Osteocyte (in vitro differentiated cells): ENCODE data around the gene TNFAIP8L3. TPM values are rescaled to one million over a fixed set of nuclear protein-coding genes. Genes with fewer than 3 reads are reported as not detected.

ENCODE experiments used
- DNase-seq: peaks from one replicate; pipeline ENCODE4 v3.0.0; 2021; ENCODE audit warnings: mixed read lengths; ENCODE audit not compliant: unreplicated experiment; ENCODE audit errors: extremely low spot score
- H3K27ac Mint-ChIP-seq: one replicate; pipeline ENCODE4 v1.8.0; 2021; ENCODE audit warnings: mild to moderate bottlenecking, mixed read lengths; ENCODE audit not compliant: unreplicated experiment
- H3K27me3 Mint-ChIP-seq: one replicate; pipeline ENCODE4 v1.8.0; 2021; ENCODE audit warnings: mixed read lengths; ENCODE audit not compliant: unreplicated experiment
- H3K36me3 Mint-ChIP-seq: one replicate; pipeline ENCODE4 v1.8.0; 2021; ENCODE audit warnings: mixed read lengths; ENCODE audit not compliant: unreplicated experiment
- H3K4me1 Mint-ChIP-seq: one replicate; pipeline ENCODE4 v1.8.0; 2021; ENCODE audit warnings: mixed read lengths; ENCODE audit not compliant: unreplicated experiment
- H3K4me3 Mint-ChIP-seq: one replicate; pipeline ENCODE4 v1.8.0; 2021; ENCODE audit warnings: mild to moderate bottlenecking, moderate library complexity, mixed read lengths; ENCODE audit not compliant: unreplicated experiment
- H3K9me3 Mint-ChIP-seq: one replicate; pipeline ENCODE4 v1.8.0; 2021; ENCODE audit warnings: mixed read lengths; ENCODE audit not compliant: unreplicated experiment
- total RNA-seq: library from RNA; stranded (reverse); gene quantifications from 2 replicates; pipeline ENCODE4 v1.2.1, GENCODE V29; 2021
- TF ChIP-seq, protein P1 (sequence below): fragments of 200-600 bp; sonication (generic); IDR thresholded peaks from 2 replicates; pipeline ENCODE4 v1.5.0; 2021; ENCODE audit warnings: antibody characterized with exemption, mild to moderate bottlenecking, moderate library complexity

Gene TNFAIP8L3
- total RNA-seq, 1 donor from 2014 or later = 0.35 TPM

DNA sequence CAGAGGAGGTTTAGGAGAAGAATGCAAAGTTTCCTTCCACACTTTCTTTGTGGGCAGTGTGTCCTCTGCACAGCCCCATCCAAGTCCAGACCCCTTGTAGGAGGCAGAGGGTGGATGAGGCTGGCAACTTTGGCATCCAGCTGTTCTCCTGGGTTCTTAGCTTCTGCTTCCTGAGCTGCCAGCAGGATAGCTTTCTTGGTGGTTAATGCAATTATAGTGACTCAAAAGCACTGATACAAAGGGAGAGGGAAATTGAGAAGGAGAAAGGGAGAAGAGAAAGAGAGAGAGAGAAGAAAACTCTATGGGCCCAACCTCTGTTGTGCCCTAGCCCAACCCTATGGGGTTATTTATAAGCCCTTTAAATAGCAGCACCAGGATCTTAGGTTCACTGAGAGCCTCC, 4.5 kb upstream of the TNFAIP8L3 start:
- peaks cover 2% of the 10 kb centered on the region for H3K4me1 Mint-ChIP-seq
- H3K36me3 Mint-ChIP-seq = no peaks in the 10 kb centered on the region
- no peaks in the 10 kb centered on the region for H3K9me3 Mint-ChIP-seq
- no peak overlapping the region for H3K27ac Mint-ChIP-seq
- no peak overlapping the region for H3K4me3 Mint-ChIP-seq
- TF ChIP-seq, protein P1, sequence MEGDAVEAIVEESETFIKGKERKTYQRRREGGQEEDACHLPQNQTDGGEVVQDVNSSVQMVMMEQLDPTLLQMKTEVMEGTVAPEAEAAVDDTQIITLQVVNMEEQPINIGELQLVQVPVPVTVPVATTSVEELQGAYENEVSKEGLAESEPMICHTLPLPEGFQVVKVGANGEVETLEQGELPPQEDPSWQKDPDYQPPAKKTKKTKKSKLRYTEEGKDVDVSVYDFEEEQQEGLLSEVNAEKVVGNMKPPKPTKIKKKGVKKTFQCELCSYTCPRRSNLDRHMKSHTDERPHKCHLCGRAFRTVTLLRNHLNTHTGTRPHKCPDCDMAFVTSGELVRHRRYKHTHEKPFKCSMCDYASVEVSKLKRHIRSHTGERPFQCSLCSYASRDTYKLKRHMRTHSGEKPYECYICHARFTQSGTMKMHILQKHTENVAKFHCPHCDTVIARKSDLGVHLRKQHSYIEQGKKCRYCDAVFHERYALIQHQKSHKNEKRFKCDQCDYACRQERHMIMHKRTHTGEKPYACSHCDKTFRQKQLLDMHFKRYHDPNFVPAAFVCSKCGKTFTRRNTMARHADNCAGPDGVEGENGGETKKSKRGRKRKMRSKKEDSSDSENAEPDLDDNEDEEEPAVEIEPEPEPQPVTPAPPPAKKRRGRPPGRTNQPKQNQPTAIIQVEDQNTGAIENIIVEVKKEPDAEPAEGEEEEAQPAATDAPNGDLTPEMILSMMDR = no peak
- no peak for DNase-seq
- peaks cover 67% of the 10 kb centered on the region for H3K27me3 Mint-ChIP-seq

DNA sequence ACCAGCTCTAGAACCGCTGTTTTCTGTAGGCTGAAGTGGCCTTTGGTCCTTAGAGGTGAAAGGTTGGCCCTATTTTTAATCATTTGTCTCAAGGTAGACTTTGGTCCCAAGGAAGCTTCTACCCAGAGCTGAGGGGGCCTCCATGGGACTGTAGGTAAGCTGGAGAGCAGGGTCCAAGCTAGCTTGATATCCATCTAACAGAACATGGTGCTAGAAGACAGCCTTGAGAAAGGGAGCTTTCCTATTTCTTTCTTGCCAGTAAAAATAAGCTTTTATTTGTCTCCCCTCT, 3.6 kb upstream of the TNFAIP8L3 start:
- Mint-ChIP-seq H3K36me3 (no peaks in the 10 kb centered on the region), H3K4me3 (no peak overlapping the region), H3K27ac (no peak overlapping the region), H3K9me3 (no peaks in the 10 kb centered on the region), H3K27me3 (peaks cover 68% of the 10 kb centered on the region), H3K4me1 (peaks cover 7% of the 10 kb centered on the region)
- TF ChIP-seq, protein P1 = no peak
- no peak for DNase-seq

DNA sequence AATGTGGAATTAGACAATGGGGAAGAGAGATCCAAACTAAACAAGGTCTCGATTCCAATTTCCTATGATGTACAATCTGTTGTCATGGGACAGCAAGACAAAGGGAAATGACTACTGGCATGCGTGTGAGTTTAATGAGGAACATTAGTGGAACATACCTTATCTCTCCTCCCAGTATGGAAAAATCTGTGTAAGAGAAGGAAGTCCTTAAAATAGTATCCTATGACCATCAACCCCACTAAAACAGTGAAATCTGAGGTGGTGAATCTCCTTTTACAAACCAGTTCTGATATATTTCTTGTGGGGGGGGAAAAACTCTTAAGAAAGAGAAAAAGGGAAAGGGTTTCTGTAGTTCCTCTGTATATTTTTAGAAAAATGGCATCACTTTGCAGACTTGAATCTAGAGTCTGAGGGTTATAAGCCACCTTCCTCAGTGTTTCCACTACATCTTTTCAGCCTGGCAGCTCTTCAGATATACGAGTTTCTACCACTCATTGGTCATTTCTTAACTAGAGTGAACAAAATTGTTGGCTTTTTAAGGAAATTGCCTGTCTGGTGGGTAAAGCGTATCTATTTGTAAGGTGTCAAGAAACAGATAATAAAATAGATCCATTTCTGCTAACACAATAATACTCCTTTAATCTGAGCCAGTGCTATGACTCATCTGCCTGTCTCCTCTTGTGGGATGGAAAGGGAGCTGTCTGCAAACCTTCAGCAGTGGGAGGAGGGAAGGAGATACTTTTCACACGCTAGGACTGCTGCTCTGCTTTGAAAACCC, 3.0 kb upstream of the TNFAIP8L3 start:
- H3K27ac Mint-ChIP-seq = no peak overlapping the region
- no peaks in the 10 kb centered on the region for H3K9me3 Mint-ChIP-seq
- TF ChIP-seq, protein P1 = no peak
- no peak for DNase-seq
- no peak overlapping the region for H3K4me3 Mint-ChIP-seq
- H3K4me1 Mint-ChIP-seq = peaks cover 7% of the 10 kb centered on the region
- no peaks in the 10 kb centered on the region for H3K36me3 Mint-ChIP-seq
- H3K27me3 Mint-ChIP-seq = peaks cover 67% of the 10 kb centered on the region

DNA sequence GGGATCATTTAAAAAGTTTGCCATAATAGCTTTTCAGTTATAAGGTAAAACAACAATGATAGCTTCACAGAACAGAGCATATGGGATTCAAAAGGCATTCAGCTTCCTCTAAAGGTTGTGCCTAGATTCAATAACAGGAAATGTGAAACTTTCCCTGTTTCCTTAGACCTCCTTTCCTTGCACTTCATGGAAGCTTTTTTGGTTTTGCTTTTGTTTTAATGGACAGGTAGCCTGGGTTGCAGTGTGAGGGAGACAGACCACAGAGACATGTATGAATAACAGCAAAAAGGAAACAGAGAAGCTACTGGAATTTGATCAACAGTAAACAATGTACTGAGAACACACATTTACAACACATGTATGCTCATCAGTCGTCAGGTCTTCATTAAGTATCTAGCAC, 2.3 kb upstream of the TNFAIP8L3 start:
- H3K36me3 Mint-ChIP-seq = no peaks in the 10 kb centered on the region
- no peak for DNase-seq
- H3K9me3 Mint-ChIP-seq = no peaks in the 10 kb centered on the region
- H3K27ac Mint-ChIP-seq = no peak overlapping the region
- H3K27me3 Mint-ChIP-seq = peaks cover 72% of the 10 kb centered on the region
- H3K4me1 Mint-ChIP-seq = peaks cover 7% of the 10 kb centered on the region
- TF ChIP-seq, protein P1 = no peak
- H3K4me3 Mint-ChIP-seq = no peak overlapping the region

DNA sequence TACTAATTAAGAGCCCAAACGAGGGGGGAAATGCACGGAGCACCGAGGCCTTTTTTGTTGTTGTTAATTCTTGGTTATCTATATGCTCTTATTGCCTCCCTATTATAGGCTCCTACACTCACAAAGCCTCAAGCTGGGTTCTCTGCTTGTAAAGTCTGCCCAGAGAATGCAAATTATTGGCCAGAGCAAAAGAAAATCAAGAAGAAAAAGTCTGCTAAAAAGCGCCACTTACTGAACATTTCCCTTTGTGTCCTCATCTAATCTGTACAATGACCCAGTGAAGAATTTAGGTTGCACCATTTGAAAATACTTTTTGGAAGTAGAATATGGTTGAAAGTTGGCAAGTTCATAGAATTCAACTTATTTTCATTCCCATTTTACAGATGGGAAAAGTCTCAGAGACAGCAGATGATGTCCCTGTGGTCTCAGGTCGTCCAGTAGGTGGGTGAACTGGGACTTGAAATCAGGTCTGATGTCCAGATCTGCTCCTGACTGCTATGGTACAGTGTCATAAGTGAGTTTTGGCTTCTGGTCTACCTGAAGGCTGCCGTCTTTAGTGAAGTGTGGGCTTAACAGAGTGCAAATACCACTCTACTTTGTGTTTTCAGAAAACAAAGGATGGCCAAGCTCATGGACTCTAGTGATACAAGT, 1.1 kb upstream of the TNFAIP8L3 start:
- no peak overlapping the region for H3K4me3 Mint-ChIP-seq
- no peaks in the 10 kb centered on the region for H3K36me3 Mint-ChIP-seq
- no peak for DNase-seq
- H3K27me3 Mint-ChIP-seq = peaks cover 78% of the 10 kb centered on the region
- no peaks in the 10 kb centered on the region for H3K9me3 Mint-ChIP-seq
- peaks cover 7% of the 10 kb centered on the region for H3K4me1 Mint-ChIP-seq
- H3K27ac Mint-ChIP-seq = no peak overlapping the region
- TF ChIP-seq, protein P1 = no peak
